ENCODE results near the gene KMT2A. TPM values are rescaled to one million over a fixed set of nuclear protein-coding genes. Genes with fewer than 3 reads are reported as not detected.
"Not testable (repeated sequence)": the region's sequence is repeated elsewhere in the genome, so short reads cannot be mapped to it uniquely, and the experiment has no call there.

KMT2A gene
- total and polyA plus RNA-seq, 4 donors: 7.7 to 127 (median 27.0) TPM

DNA sequence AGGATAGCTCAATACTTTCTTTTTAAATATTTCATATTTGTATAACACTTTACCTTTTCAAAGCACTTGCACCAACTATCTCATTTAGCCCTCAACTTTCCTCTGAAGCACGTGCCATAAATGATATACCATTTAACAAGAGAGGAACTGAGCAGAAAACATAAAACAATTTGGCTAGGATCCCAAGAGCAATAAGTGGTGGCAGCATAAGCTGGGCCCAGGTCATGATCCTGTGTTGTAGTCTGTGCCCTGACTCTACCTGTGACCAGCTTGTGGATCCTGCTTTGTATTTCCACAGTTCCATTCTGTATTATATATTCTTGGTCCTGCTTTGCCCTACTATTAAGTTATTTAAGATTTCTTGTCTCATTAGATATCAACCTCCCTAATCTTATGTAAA lies 23.4 kb upstream of the KMT2A start:
- no peak overlapping the region for H3K27ac ChIP-seq (ENCODE audit: low read depth in 1 of 2, low read length in 1 of 2)
- H3K4me3 ChIP-seq: no peak overlapping the region
- peaks cover 0 to 2% (median 0%) of the 10 kb centered on the region in 5 donors for H3K4me1 ChIP-seq (ENCODE audit: control insufficient read depth in 5 of 5, insufficient read depth in 5 of 5, low read length in 5 of 5)
- ATAC-seq (ENCODE audit: insufficient read depth, low FRiP score) (no peak), DNase-seq (no peak)
- no peak for TF ChIP-seq CTCF (IDR thresholded peaks at IDR 0.05; ENCODE audit: control extremely low read depth, extremely low read depth)
- no peaks in the 10 kb centered on the region for H3K27me3 ChIP-seq (ENCODE audit: control insufficient read depth in 3 of 3, insufficient read depth in 3 of 3, low read length in 2 of 3)
- H3K9ac ChIP-seq (ENCODE audit: insufficient read depth in 1 of 2, low read length in 2 of 2): no peak overlapping the region
- 67 to 74% methylated on average over 1 of the region's 1 CpG for WGBS, 2 donors
- H3K36me3 ChIP-seq (ENCODE audit: control insufficient read depth in 4 of 4, insufficient read depth in 4 of 4, low read length in 4 of 4): peaks cover 0 to 9% (median 4%) of the 10 kb centered on the region in 4 donors
- no peaks in the 10 kb centered on the region for H3K9me3 ChIP-seq (ENCODE audit: control insufficient read depth in 4 of 4, insufficient read depth in 3 of 4, low read length in 3 of 4)

- WGBS, 2 donors: 23 to 61% methylated on average over 8 of the region's 8 CpGs
Observed at GRCh38 chr11:118415062-118415738, 21.1 kb upstream of the KMT2A start.

GRCh38 chr11:118415739-118416068 lies 20.6 kb upstream of the KMT2A start:
- no peak overlapping the region for H3K27ac ChIP-seq (ENCODE audit: low read depth in 1 of 2, low read length in 1 of 2)
- TF ChIP-seq CTCF (IDR thresholded peaks at IDR 0.05; ENCODE audit: control extremely low read depth, extremely low read depth): no peak
- DNase-seq: peak in 1 of 3 donors; percentile 21
- H3K9ac ChIP-seq (ENCODE audit: insufficient read depth in 1 of 2, low read length in 2 of 2): no peak overlapping the region
- ATAC-seq (ENCODE audit: insufficient read depth, low FRiP score): no peak
- H3K9me3 ChIP-seq (ENCODE audit: control insufficient read depth in 4 of 4, insufficient read depth in 3 of 4, low read length in 3 of 4): no peaks in the 10 kb centered on the region
- peaks cover 0 to 7% (median 2%) of the 10 kb centered on the region in 4 donors for H3K36me3 ChIP-seq (ENCODE audit: control insufficient read depth in 4 of 4, insufficient read depth in 4 of 4, low read length in 4 of 4)
- H3K27me3 ChIP-seq (ENCODE audit: control insufficient read depth in 3 of 3, insufficient read depth in 3 of 3, low read length in 2 of 3): no peaks in the 10 kb centered on the region
- H3K4me1 ChIP-seq (ENCODE audit: control insufficient read depth in 5 of 5, insufficient read depth in 5 of 5, low read length in 5 of 5): peaks cover 0 to 2% (median 0%) of the 10 kb centered on the region in 5 donors
- H3K4me3 ChIP-seq: no peak overlapping the region

More at GRCh38 chr11:118415062-118415738, 21.1 kb upstream of the KMT2A start:
- Histone ChIP-seq H3K27me3 (ENCODE audit: control insufficient read depth in 3 of 3, insufficient read depth in 3 of 3, low read length in 2 of 3) (no peaks in the 10 kb centered on the region), H3K9me3 (ENCODE audit: control insufficient read depth in 4 of 4, insufficient read depth in 3 of 4, low read length in 3 of 4) (no peaks in the 10 kb centered on the region), H3K4me3 (no peak overlapping the region), H3K27ac (ENCODE audit: low read depth in 1 of 2, low read length in 1 of 2) (peak overlapping the region in 1 of 2 donors; percentile 51), H3K9ac (ENCODE audit: insufficient read depth in 1 of 2, low read length in 2 of 2) (no peak overlapping the region), H3K4me1 (ENCODE audit: control insufficient read depth in 5 of 5, insufficient read depth in 5 of 5, low read length in 5 of 5) (peaks cover 0 to 2% (median 0%) of the 10 kb centered on the region in 5 donors), H3K36me3 (ENCODE audit: control insufficient read depth in 4 of 4, insufficient read depth in 4 of 4, low read length in 4 of 4) (peaks cover 0 to 7% (median 2%) of the 10 kb centered on the region in 4 donors)
- TF ChIP-seq CTCF (IDR thresholded peaks at IDR 0.05; ENCODE audit: control extremely low read depth, extremely low read depth): no peak
- no peak for ATAC-seq (ENCODE audit: insufficient read depth, low FRiP score)
- no peak for DNase-seq

DNA sequence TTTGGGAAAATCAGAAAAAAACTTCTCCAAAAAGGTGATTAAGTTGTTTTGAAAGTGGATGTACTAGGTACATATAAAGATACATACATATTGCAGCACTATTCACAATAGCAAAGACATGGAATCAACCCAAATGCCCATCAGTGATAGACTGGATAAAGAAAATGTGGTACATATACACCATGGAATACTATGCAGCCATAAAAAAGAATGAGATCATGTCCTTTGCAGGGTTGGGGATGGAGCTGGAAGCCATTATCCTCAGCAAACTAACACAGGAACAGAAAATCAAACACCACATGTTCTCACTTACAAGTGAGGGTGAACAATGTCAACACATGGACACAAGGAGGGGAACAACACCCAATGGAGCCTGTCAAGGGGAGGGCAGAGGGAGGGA lies 19.4 kb upstream of the KMT2A start:
- not testable (repeated sequence) for H3K36me3 ChIP-seq (ENCODE audit: control insufficient read depth in 4 of 4, insufficient read depth in 4 of 4, low read length in 4 of 4); H3K4me3 ChIP-seq; H3K4me1 ChIP-seq (ENCODE audit: control insufficient read depth in 5 of 5, insufficient read depth in 5 of 5, low read length in 5 of 5); H3K27ac ChIP-seq (ENCODE audit: low read depth in 1 of 2, low read length in 1 of 2); H3K27me3 ChIP-seq (ENCODE audit: control insufficient read depth in 3 of 3, insufficient read depth in 3 of 3, low read length in 2 of 3); H3K9me3 ChIP-seq (ENCODE audit: control insufficient read depth in 4 of 4, insufficient read depth in 3 of 4, low read length in 3 of 4); ATAC-seq (ENCODE audit: insufficient read depth, low FRiP score); H3K9ac ChIP-seq (ENCODE audit: insufficient read depth in 1 of 2, low read length in 2 of 2); DNase-seq
